ENCODE data around the gene PDE8B.

PDE8B gene

DNA sequence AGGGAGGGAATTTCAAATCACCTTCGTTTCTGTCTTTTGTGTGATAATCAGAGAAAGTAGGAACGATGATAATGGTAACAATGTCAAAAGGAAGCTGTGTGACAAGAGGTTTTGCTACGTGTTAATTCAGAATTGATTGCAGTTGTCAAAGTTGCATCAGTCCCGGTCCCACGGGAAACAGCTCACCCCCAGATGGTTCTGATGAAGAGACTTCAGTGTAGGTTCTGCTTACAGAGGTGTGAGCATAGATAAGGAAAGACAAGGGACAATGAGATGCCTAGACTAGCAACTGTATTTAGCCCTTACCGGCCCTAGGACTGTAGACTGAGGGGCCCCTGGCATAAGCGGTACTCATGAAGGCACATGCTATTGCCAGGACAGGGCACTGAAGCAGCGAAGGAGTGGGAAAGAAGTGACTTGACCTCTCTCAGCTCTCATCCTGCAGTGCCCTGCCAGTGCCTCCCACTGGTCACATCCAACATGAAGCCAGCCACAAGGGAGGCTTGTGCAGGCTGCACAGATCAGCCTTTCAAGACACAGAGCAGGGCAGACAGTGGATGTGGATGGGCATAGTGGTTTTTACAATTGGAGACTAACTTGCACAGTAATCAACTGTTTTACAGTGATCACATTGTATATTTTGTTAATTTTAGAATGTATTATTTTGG is 21.1 kb downstream of the PDE8B start:
- no peak for DNase-seq

DNA sequence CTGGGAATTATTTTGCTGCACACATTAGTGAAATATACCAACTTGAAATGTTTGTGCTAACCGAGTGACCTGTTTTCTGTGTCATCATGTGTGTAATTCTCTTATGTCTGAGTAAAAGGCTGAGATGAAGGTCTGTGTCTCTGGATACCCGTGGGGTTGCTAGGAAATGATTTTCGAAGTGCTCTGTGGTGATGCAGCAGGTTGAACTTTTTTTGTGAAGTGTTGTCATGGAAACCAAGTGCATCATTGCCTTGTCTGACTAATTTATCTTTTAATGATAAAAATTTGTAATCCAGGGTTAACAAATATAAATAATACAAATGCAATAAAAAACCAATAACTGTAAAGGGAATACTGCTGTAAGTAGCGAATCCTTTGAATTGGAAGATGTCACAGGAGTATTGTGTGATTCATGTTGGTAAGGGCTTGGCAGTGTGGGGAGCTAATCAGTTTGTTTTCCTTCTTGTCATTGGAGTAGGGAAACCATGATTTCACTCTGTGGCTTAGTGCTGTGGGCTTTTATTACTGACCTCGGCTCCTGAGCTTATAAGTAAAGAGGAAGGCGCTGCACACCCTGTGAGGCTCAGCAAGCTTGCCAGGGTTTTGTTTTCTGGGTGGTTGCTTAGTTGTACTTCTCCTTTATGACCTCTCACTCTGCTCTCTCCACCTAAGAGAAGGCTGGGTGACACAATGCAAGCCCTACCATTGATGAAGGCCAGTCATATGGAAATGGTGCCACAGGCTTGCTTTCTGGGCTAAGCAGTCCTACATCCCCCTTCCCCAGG is 22.3 kb downstream of the PDE8B start:
- DNase-seq: no peak

DNA sequence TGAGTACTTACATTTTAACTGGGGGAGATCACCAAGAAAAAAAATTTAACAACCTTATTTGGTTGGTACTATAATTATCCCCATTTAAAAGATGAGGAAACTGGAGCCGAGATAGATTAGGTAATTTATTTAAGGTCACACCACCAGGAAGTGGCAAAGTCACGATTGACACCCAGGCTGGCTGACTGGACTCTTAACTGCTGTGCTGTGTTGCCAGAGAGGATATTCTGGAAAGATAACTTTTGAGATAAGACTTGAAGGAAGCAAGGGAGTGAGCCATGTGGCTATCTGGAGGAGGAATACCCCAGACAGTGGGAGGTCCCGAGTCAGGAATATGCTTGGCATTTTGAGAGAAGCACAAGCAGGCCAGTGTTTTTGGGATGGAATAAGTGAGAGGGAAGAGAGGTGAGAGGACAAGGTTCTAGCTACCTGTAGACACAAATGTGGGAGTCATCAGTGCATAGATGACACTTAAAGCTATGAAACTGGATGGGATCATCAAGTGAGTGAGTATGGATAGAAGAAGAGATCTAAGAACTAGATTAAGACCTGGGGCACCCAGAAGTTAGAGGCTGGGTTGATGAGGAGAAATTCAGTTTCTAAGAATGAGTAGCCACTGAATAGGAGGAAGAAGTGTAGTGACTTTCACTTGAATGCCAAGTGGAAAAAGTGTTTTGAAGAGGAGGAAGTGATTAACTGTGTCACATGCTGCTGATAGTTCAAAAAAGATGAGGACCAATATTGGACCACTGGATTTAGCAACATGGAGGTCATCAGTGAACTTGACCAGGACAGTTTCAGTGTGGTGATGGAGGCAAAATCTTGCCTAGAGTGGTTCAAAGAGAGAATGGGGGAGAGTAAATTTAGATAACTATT is 25.6 kb downstream of the PDE8B start:
- DNase-seq: no peak

DNA sequence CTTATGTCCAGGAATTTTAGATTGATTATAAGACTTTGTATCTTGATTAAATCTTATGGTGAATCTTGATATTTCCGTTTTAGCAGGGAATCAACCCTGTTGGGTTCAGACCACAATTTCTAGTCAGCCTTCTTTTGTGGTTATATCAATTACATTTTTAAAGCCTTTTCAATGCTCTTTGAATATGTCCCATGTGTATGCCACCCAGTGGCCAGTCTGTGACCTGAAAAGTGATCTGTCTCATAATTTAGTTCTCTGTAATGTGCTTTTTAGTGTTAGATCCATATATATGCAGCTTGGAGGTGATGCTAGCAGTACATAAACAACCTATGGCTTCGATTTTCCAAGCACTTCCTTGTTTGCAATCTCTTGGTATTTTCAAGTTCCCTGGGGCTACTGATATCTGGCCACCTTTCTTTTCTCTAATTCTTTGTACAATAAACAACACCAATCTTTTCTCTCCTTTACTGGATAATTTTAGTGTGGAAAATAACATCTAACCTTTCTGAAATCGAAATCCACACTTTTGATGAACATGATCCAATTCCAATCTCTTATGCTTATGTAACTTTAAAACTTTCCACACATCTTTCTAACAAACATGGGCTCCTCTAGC is 28.8 kb downstream of the PDE8B start:
- no peak for DNase-seq

DNA sequence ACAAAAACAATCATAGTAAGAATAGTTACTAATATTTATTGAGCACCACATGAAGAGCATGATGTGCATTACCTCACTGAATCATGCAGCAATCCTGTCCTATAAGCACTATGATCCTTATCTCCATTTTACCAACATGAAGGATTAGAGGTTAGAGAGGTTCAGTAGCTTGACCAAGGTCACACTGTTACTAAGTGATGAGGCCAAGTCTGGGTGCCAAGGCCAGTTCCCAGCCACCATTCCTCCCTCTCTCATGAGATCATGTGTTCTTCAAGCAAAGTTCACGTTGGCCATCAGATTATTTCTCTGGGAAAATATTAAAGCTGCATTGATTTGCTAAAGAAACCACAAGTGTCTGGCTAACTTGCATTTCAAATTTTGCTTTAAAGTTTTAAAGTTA is 31.0 kb downstream of the PDE8B start:
- no peak for DNase-seq

DNA sequence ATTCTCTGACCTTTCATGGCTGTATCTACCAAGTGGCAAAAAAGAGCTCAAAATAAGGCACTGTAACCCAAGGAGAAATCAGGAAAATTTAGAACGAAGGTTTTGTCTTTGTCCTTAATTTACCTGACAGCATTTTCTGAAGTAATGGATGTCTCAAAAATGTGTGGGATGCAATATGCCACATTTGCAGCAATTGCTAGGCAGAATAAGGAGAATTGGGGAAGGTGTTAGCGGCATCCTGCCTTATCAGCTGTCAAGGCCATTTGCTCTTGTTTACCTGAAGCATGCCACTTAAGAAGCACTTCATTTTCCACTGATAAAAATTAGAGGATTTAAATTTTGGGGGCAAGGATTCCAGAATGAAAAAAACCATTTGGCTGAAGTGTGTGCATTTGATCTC is 39.0 kb downstream of the PDE8B start:
- DNase-seq: no peak

DNA sequence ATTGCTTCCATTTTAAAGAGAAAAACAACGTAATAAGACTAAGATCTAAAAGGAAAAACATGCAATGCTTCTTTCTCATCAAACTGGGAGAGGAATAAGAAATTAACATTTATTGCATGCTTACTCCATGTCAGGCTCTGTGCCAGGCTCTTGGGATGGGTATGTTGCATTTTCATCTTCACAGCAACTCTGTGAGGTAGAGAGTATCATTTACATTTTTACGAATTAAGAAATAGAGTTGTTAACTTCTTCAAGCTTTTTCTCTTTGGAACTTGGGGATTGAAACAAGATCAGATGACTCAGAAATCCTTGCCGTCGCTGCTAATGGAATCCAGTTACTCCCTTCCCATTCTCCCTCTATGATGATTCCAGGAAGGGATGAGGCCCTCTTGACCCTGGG is 39.5 kb downstream of the PDE8B start:
- DNase-seq: no peak

DNA sequence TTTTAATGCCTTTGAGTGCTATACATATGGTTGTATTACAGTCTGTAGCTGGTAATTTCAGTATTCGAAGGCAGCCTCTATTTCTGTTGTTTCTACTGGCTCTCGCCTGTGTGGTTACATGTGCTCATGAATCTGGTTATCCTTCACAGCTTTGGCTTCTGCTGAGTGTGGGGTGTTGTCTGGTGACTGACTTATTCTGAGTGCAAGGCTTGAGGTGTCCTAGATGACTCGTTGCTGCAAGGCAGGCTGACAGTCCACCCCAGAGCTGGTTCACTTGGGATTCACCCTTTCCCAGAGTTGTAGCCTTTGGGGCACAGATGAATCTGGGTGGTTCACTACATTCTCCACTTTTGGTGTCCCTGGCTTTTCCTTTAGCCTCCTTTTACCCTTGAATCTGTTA is 41.4 kb downstream of the PDE8B start:
- DNase-seq: no peak

DNA sequence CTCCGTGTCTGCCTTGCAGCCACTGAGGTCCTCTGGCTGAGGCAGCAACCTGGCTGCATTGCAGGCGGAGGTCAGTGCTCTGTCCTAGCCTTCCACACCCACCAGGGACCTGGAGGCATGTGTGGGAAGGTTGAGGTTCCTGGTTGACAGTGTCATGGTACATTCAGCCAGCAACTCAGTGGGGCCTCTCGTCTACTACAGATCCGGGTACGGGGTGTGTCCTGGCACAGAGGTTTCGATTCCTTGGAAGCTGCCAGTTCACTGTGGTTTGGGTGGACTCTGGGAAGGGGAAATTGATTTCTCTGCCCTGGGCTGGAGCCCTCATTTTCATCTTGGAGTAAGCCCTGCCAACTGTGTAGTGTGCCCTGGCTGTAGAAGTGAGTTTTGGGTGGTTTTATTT is 45.1 kb downstream of the PDE8B start:
- DNase-seq: no peak

DNA sequence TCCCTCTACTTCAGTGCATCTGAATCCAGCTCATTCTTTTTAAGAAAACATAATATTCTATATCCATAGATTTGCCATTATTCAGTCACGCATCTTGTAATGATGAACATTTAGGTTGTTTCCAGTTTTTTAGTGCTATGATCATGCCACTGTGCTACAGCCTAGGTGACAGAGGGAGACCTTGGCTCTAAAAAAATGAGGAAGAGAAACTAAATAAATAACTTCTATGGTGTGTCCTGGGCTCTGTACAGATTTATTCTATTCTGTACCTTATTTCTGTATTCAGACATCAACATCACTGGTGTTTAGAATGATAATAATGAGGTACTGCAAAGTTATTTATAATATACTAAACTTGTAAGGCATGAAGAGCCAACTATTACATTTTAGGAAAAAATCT is 45.9 kb downstream of the PDE8B start:
- DNase-seq: no peak

DNA sequence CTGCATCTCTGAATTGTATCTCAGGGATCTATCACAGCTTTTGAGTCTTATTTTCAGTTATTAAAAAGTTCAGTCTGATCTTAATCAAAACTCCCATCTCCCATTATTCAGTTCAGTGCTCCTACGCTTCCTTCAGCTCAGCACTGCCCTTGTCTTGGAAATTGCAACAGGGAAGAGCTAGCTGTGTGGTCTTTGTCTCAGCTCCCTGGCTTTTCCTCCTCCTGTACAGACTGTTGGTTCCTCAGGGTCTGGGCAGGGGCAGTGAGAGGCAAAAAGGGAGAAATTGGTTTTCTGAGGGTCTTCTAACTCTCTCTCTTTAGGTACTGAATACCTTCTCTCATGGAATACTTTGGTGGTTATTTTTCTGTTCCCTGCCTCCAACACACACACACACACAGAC is 48.2 kb downstream of the PDE8B start:
- DNase-seq: no peak

DNA sequence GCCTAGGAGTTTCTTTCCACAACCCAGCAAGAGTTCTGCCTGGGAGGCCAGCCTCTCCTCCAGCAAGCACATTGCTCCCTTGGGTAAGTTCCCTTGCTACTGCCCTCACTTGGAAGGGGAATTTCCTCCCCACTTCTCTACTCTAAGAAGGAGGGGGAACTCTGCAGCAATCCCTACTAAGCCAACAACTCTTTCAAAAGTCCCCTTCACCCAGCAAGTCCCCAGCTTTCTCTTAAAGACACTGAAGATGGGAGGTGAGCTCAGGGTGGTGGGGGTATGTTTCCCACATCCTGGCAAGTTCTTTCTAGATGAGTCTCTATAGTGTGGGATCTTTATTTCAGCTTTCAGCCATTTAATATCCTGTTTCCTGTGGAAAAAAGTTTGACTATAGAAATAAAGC is 49.0 kb downstream of the PDE8B start:
- DNase-seq: no peak

DNA sequence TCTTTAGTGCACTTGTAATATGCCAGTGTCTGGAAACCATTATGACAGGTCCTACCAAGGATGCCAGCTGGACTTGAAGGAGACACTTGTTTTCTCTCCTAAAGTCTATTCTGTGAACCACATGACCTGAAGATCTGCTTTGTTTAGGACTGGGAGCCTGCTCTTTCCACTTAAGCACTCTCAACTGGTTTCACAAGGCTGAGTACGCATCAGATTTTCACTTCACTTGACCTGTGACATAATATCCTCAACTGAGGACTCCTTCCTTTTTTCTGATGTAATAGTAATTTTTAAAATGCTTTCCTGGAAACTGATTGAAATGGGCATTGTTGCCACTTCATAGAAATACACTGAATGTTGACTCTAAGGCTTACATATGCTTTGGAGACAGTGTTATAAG is 52.2 kb downstream of the PDE8B start:
- no peak for DNase-seq

DNA sequence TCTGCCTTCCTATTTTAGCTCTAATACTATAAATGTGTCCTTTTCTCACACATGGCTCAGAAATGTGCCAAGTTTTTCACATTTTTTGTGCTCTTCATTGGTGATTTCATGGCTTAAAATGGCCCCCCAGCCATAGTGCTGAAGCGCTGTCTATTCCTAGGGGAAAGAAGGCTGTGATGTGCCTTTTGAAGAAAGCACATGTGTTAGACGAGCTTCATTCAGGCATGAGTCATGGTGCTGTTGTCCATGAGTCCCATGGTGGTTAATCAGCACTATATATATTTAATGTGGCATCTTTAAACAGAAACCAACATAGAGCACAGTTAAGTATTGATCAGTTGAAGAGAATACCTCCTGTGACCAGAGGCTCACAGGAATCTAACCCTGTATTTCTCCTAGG is 55.8 kb downstream of the PDE8B start:
- no peak for DNase-seq

DNA sequence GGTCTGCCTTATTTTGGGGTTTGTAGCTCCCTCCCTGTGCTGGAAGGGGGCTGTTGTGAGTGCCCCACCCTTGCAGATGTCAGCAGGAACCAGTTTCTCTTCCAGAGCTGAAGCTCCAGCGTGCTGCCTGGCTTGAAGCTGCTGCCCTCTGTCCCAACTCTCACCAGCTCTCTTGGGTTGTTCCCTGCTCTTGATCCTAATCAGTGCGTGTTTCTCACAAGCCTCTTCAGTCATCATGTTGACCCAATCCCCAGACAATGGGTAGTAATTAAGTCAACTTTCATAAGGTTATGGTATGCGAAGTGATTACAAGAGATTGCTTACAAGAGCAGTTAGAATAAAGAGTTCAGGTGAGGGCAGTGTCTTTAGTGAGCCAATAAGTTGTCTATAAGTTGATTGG is 57.0 kb downstream of the PDE8B start:
- no peak for DNase-seq

DNA sequence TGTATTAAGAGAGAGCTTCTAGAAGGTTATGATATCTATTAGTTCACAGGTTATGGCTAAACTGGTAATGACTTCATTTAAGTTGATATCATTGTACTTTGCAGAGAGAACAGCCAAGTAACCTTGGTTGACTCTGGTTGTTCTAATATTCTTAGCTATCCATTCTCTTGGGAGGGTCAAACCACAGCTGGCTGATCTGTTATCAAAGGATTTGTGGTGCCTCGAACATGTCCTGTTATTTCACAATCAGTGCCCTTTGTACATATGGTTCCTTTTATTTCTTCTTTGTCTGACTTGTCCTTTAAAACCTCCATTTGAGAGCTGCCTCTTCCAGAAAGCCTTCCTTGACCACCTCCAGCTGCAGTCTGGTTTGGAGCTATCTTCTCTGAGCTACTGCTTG is 61.7 kb downstream of the PDE8B start:
- no peak for DNase-seq

DNA sequence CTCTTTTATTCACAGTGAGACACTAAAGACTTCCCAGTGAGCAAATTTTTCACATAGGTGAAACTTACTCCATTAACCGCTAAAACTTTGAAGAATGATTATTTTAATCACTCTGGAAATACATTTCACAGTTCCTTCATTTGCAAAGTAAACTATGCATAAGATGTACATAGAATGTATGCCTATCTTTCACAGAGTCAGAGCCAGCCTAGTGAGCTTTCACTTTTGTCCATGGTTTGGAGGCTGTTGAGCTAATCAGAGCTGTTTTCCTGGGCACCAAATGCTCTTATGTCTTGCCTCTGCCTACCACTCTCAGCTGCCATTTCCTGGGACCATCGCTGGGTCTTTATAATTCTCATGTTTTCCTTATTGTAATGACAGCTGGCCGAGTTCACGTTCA is 67.3 kb downstream of the PDE8B start:
- no peak for DNase-seq

DNA sequence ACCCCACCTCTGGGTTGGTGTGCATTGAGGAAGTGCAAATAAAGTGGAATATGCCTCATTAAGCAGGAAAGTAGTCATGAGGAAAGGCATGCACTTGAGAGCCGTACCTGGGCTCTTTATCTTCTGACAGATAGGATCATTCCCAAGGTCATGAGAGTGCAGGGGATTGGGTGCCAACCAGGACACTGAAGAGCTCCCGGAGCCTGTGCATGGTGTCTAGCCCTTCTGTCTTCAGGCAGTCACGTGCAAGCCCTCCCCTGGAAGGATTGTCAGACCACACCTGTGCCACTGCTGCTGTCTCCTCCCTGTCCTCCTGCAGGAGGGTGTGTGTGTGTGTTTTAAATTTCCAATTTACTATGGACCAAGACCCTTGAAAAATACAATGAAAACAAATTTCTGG is 69.6 kb downstream of the PDE8B start:
- DNase-seq: no peak

DNA sequence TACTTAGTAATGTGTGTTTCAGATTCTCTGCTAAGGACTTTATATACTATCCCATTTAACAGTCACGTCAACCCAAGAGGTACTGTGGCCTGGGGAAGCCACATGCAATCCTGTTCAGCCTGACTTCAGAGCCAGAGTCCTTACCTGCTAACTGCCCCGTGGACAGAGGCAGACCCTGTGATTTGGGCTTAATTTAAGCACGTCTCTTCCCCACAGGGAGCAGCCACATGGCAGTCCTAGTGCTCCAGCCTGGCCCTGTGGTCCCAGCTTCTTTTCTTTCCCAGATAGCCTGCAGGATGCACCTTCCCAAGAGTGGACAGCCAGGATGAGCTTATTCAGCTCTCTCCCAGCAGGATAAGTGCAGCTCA is 71.5 kb downstream of the PDE8B start:
- DNase-seq: no peak

DNA sequence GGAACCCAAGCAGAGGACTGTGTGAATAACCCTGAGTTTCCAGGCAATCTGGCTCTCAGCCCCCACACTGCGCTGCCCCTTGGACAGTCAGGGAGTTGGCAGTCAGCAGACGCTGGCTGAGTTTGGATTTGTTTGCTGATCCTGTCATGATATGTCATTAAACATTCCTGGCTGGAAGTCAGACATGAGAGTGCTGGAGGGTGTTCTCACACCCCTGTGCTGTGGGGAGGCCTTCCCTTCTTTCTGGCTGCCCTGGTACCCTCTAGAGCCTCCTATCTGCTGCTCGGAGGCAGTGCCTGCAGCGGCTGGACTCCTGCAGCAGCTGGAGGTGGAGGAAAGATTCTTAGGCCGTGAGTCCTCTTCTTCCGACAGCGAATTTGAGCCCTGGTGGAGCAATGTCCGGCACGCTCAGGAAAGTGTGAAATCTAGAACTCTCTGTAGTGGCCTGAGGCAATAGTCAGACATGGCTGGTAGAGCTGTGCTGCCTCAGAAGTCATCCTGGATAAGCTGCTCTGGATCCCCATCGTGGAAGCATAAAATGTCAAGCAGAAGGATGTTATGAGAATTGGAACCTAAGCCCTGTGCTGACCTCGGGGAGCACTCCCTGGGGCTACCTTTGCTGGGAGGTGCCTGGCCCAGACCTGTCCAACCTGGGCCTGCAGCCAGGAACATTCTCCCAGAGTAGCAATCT is 72.0 kb downstream of the PDE8B start:
- no peak for DNase-seq

DNA sequence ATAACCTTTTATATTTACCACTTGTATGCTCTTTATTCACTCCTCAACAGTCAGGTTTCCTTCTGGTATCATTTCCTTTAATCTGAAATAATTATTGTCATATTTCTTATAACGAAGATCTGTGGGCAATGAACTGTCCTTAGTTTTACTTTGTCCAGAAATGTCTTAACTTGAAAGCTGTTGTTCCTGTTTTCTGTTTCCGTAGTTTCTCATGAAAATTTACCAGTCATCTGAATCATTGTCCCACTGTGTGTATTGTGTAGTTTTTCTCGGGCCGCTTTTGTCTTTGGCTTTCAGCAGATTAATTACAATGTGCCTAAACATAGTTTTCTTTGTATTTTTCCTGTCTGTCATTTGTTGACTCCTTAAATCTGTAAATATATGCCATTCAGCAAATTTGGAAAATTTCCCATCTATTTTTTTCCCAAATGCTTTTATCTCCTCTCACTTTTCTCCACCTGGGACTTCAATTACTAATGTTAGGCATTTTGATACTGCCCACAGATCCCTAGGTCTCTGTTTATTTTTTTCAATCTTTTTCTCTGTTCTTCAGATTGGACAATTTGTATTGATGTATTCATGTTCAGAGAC is 74.9 kb downstream of the PDE8B start:
- no peak for DNase-seq

DNA sequence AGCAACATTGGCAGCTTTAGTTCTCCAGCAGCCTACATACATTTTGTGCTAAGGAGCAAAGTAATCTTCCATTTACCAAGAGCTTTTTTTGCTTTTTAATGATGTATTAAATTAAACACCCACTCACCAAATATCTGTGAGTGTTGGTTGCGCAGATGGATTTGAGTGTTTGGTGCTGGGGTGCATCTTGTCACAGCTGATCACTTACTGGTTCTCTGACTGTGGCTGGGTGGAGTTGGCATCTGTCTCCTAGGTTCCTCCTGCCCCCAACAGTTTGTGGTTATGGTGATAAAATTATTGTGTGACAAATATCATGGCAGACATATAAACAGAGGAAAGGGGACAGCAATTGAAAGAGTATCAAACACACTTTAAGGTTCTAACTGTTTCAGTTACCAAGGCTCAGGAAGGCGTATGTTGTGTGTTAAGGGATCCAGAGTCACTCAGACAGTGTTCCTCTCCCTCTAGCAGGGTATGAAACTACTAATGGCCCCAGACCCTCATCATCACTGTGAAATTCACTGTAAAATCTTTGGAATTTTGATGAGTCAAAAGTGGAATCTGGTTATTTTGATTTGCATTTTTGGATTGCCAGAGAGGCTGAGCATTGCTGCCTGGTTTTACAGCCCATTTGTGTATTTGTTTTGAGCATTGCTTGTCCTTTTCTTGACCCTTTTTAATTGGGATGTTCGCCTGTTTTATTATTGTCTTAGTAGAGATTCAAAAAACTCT is 81.7 kb downstream of the PDE8B start:
- no peak for DNase-seq

Measured in effector CD8-positive, alpha-beta T cell (primary cell).